RWPE1 (cell line): Measurements from ENCODE around the gene GOSR1.
"Not testable (repeated sequence)": the region's sequence is repeated elsewhere in the genome, so short reads cannot be mapped to it uniquely, and the experiment has no call there.

ENCODE experiments used
- CTCF ChIA-PET: fragments of 350-600 bp; sonication (Branson Sonifier 250); formaldehyde crosslinking; extraction: SDS; loops from one replicate; lab custom pipeline; 2021; lab: Yijun Ruan, JAX
- POLR2A ChIA-PET: fragments of 400-600 bp; formaldehyde crosslinking; extraction: SDS; loops from one replicate; lab custom pipeline; 2020; ENCODE audit warnings: antibody characterized with exemption; ENCODE audit not compliant: low non-redundant PET; lab: Yijun Ruan, JAX
- DNase-seq: peaks from one replicate; pipeline ENCODE4 v3.0.0; 2012; ENCODE audit warnings: low spot score
- H3K27ac ChIP-seq: fragments of 450-650 bp; 2 replicates; pipeline ENCODE4 v1.5.1; 2017
- CTCF ChIP-seq: fragments of 450-650 bp; conservative IDR thresholded peaks from 2 replicates; pipeline ENCODE4 v1.5.1; 2017; ENCODE audit warnings: low read depth, mild to moderate bottlenecking

GOSR1 gene

GRCh38 chr17:30449480-30449879 lies 27.7 kb upstream of the GOSR1 start:
- no peak overlapping the region for H3K27ac ChIP-seq
- ChIA-PET CTCF (no interaction called here), POLR2A (no interaction called here)
- no peak for DNase-seq
- no peak for TF ChIP-seq CTCF

GRCh38 chr17:30450125-30451027 lies 26.8 kb upstream of the GOSR1 start:
- no peak for DNase-seq
- POLR2A ChIA-PET: no interaction called here
- CTCF ChIA-PET: interaction anchor here (0.7 kb wide), 1 partner anchor 346 kb away, joined by 3 read pairs; no protein-coding TSS in a partner anchor
- no peak for TF ChIP-seq CTCF
- H3K27ac ChIP-seq: no peak overlapping the region

- DNase-seq: no peak
- ChIA-PET POLR2A (no interaction called here), CTCF (no interaction called here)
- no peak overlapping the region for H3K27ac ChIP-seq
- no peak for TF ChIP-seq CTCF
These were observed 22.6 kb upstream of the GOSR1 start for GRCh38 chr17:30454635-30455034.

- CTCF ChIA-PET: no interaction called here
These were observed 18.8 kb upstream of the GOSR1 start for GRCh38 chr17:30458371-30458770.

GRCh38 chr17:30458797-30459413 lies 18.3 kb upstream of the GOSR1 start:
- POLR2A ChIA-PET, CTCF ChIA-PET, H3K27ac ChIP-seq, DNase-seq: not testable (repeated sequence)

More at GRCh38 chr17:30458371-30458770, 18.8 kb upstream of the GOSR1 start:
- POLR2A ChIA-PET: no interaction called here
- TF ChIP-seq CTCF: no peak
- DNase-seq: no peak
- no peak overlapping the region for H3K27ac ChIP-seq

- H3K27ac ChIP-seq: no peak overlapping the region
- ChIA-PET POLR2A (no interaction called here), CTCF (interaction anchor here (0.6 kb wide), 1 partner anchor 1777 kb away, joined by 5 read pairs; no protein-coding TSS in a partner anchor)
- DNase-seq: no peak
- no peak for TF ChIP-seq CTCF
These were observed 8.7 kb upstream of the GOSR1 start for GRCh38 chr17:30468465-30468864.
